ENCODE data around the gene KCTD12. TPM values are rescaled to one million over a fixed set of nuclear protein-coding genes. Genes with fewer than 3 reads are reported as not detected.

The KCTD12 gene
- total and polyA plus RNA-seq, 2 donors (not counting 3 experiments of a cell fraction or from before 2014, with no cell fraction given) = 95.9 to 116 TPM

DNA sequence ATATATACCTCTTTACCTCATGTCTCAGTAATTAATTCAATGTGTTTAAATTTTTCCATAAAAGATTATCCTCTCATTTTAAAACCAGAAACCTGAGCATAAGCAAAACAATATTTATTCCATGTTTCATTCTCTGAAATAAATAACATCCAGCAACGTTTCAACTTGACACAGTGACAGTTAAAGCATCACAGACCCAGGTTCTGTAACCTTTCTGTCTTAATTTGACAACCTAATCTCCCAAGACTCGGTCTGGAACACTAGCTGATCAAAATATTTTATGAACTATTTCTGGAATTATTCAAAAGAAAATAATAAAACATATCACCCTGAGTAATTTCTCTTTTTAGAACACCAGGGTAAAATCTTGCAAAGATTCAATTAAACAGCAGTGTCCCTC, 40.3 kb downstream of the KCTD12 start:
- no peak overlapping the region for H2AFZ ChIP-seq (ENCODE audit: low read depth, low read length)
- H3K4me2 ChIP-seq (ENCODE audit: insufficient read depth, low read length) = no peak overlapping the region
- TF ChIP-seq POLR2A (IDR thresholded peaks at IDR 0.05; ENCODE audit: low read depth, low read length) = no peak
- TF ChIP-seq FOS (IDR thresholded peaks at IDR 0.05; ENCODE audit: borderline replicate concordance, insufficient read depth, low read length) = no peak
- TF ChIP-seq EZH2 (IDR thresholded peaks at IDR 0.05; ENCODE audit: borderline replicate concordance, low read depth, low read length, severe bottlenecking) = no peak
- no peak for TF ChIP-seq MYC (IDR thresholded peaks at IDR 0.05; ENCODE audit: low read depth, low read length)
- no peak for TF ChIP-seq GATA2 (IDR thresholded peaks at IDR 0.05; ENCODE audit: insufficient read depth, insufficient read length, low read depth, low read length)
- no peak for TF ChIP-seq POLR2AphosphoS5 (IDR thresholded peaks at IDR 0.05; ENCODE audit: insufficient read depth, low read depth, low read length)
- TF ChIP-seq JUN (IDR thresholded peaks at IDR 0.05; ENCODE audit: borderline replicate concordance, insufficient read depth, insufficient read length, low read depth) = no peak
- TF ChIP-seq, protein P1, sequence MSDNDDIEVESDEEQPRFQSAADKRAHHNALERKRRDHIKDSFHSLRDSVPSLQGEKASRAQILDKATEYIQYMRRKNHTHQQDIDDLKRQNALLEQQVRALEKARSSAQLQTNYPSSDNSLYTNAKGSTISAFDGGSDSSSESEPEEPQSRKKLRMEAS (IDR thresholded peaks at IDR 0.05; ENCODE audit: insufficient read depth, insufficient read length) = no peak
- TF ChIP-seq, protein P2, sequence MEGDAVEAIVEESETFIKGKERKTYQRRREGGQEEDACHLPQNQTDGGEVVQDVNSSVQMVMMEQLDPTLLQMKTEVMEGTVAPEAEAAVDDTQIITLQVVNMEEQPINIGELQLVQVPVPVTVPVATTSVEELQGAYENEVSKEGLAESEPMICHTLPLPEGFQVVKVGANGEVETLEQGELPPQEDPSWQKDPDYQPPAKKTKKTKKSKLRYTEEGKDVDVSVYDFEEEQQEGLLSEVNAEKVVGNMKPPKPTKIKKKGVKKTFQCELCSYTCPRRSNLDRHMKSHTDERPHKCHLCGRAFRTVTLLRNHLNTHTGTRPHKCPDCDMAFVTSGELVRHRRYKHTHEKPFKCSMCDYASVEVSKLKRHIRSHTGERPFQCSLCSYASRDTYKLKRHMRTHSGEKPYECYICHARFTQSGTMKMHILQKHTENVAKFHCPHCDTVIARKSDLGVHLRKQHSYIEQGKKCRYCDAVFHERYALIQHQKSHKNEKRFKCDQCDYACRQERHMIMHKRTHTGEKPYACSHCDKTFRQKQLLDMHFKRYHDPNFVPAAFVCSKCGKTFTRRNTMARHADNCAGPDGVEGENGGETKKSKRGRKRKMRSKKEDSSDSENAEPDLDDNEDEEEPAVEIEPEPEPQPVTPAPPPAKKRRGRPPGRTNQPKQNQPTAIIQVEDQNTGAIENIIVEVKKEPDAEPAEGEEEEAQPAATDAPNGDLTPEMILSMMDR (IDR thresholded peaks at IDR 0.05; ENCODE audit: extremely low read depth in 1 of 2, insufficient read depth in 1 of 2, low read depth in 1 of 2, low read length in 2 of 2) = no peak
- H3K36me3 ChIP-seq (ENCODE audit: control insufficient read depth in 2 of 2, extremely low read depth in 1 of 2, insufficient read depth in 2 of 2, low read length in 2 of 2) = no peaks in the 10 kb centered on the region
- no peaks in the 10 kb centered on the region for H3K9me3 ChIP-seq (replicated peaks; ENCODE audit: control insufficient read depth, insufficient read depth, low read length)
- intact Hi-C loops (cut with micrococcal nuclease) (no loop called here), dilution Hi-C loops (cut with MboI; ENCODE audit: extremely low pct_ligation_motif_present, low sequenced_read_pairs) (no loop called here)
- H3K27me3 ChIP-seq (ENCODE audit: control insufficient read depth in 2 of 2, insufficient read depth in 2 of 2, low read length in 2 of 2) = no peaks in the 10 kb centered on the region
- H4K20me1 ChIP-seq (replicated peaks; ENCODE audit: control insufficient read depth, extremely low read depth, insufficient read depth, low read length) = no peaks in the 10 kb centered on the region
- BruUV-seq (replicated peaks) = no TSS peak
- H3K79me2 ChIP-seq (ENCODE audit: control insufficient read depth, insufficient read depth, low read length) = no peaks in the 10 kb centered on the region
- no peak overlapping the region for H3K4me3 ChIP-seq (replicated peaks in 1 of 3; ENCODE audit: insufficient read depth in 1 of 3, low read depth in 1 of 3, low read length in 3 of 3)
- FAIRE-seq = no peak
- H3K4me1 ChIP-seq (ENCODE audit: control insufficient read depth, extremely low read depth, insufficient read depth, low read length) = no peaks in the 10 kb centered on the region
- ChIA-PET CTCF (no interaction called here), POLR2A (no interaction called here)
- H3K9me1 ChIP-seq (replicated peaks; ENCODE audit: control insufficient read depth, extremely low read depth, insufficient read depth, low read length) = no peaks in the 10 kb centered on the region
- no peak overlapping the region for H3K9ac ChIP-seq (replicated peaks; ENCODE audit: extremely low read depth, insufficient read depth, low read length)
- no peak overlapping the region for H3K27ac ChIP-seq (ENCODE audit: insufficient read depth, low read depth, low read length)
- no peak for DNase-seq (ENCODE audit: low read depth, low spot score)

Data from endothelial cell of umbilical vein (primary cell).